NCI-H526 treated with DMSO at 0.1 percent for 48 hours (cell line): Measurements from ENCODE around the gene NCOA1.
"Not testable (repeated sequence)": the region's sequence is repeated elsewhere in the genome, so short reads cannot be mapped to it uniquely, and the experiment has no call there.

ENCODE experiments used
- DNase-seq: peaks from one replicate; lab custom pipeline; 2025; lab: John Stamatoyannopoulos, UW

Gene NCOA1

GRCh38 chr2:24579053-24579803, 88.2 kb downstream of the NCOA1 start:
- no peak for DNase-seq

DNA sequence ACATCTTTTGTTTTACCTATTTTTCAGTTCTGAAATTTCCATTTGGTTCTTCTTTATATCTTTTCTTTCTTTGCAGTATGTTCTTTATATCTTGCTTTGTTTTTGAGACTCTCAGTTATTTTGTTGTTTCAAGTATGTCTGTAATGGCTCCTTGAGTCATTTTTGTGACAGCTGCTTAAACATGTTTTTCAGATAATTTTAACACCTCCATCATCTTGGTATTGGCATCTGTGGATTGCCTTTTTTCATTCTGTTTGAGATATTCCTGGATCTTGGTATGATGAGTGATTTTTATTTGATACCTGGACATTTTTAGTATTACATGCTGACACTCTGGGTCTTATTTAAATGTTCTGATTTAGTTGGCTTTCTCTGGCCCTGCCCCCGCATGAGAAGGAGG, 89.5 kb downstream of the NCOA1 start:
- no peak for DNase-seq

DNA sequence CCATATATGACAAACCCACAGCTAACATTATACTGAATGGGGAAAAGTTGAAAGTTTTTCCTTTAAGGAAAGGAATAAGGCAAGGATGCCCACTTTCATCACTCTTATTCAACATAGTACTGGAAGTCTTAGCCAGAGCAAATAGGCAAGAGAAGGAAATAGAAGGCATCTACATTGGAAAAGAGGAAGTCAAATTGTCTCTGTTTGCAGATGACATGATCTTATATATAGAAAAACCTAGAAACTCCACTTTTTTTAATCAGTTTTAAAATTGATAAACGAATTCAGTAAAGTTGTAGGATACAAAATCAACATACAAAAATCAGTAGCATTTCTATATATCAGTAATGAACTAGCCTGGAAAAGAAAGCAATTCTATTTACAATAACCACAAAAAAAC, 90.9 kb downstream of the NCOA1 start:
- not testable (repeated sequence) for DNase-seq

DNA sequence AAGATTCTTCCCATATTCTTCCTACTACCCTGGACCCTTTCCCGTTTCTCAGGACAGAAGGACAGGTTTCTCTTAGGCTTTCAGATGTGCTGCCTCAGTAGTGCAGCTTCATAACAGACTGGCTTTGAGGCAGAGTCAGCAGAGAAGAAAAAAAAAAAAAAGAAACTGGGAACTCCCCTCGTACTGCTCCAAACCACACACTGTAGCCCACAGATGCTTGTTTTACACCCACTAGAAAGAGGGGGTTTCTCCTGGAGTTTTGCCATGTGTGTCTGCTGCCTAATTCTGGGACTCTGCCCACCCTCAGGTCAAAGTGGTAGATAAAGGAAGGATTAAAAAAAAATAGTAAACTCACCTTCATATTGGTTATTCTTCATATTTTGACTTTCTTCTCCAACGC, 95.9 kb downstream of the NCOA1 start:
- no peak for DNase-seq

GRCh38 chr2:24588294-24588693, 97.2 kb downstream of the NCOA1 start:
- DNase-seq = no peak

DNA sequence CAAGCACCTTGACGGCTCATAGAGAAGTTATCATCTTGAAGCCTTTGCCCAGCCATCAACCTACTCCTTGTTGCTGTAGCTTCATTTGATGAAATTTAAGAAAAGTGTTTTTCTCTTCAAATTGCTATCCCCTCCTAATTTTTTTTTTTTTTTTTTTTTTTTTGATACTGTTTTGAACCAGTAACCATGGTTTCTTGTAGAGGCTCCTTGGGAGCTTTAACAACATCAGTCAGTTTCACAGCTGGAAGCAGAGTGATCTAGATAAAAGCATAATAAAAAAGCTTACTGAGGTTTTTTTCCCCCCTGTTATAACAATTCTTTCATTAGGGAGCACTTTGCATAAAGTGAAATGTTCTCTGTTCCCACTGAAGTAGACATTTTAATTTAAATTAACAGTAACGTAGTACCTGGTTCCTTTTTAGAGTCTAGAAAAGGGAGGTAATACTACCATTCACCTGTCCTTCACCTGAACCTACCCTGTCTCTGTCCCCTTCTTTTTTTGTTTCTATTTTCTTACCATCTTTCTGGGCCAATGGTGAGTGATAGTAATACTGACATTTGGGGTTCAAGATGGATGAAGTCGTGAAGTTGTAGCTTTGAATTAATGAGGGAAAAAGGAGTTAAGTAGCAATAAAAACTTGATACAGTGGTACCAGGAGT, 101.5 kb downstream of the NCOA1 start:
- DNase-seq = no peak

- no peak for DNase-seq
Observed at GRCh38 chr2:24594283-24594682, 103.2 kb downstream of the NCOA1 start.

GRCh38 chr2:24597181-24597870, 106.3 kb downstream of the NCOA1 start:
- DNase-seq = peak; percentile 22

GRCh38 chr2:24600140-24600539, 109.1 kb downstream of the NCOA1 start:
- not testable (repeated sequence) for DNase-seq

GRCh38 chr2:24611631-24612030, 120.6 kb downstream of the NCOA1 start:
- no peak for DNase-seq

GRCh38 chr2:24613154-24613814, 122.2 kb downstream of the NCOA1 start:
- no peak for DNase-seq

- no peak for DNase-seq
Observed at GRCh38 chr2:24616616-24617015, 125.6 kb downstream of the NCOA1 start.

GRCh38 chr2:24617424-24617823, 126.4 kb downstream of the NCOA1 start:
- DNase-seq = no peak

GRCh38 chr2:24618144-24618543, 127.1 kb downstream of the NCOA1 start:
- no peak for DNase-seq

GRCh38 chr2:24618680-24619079, 127.6 kb downstream of the NCOA1 start:
- no peak for DNase-seq

DNA sequence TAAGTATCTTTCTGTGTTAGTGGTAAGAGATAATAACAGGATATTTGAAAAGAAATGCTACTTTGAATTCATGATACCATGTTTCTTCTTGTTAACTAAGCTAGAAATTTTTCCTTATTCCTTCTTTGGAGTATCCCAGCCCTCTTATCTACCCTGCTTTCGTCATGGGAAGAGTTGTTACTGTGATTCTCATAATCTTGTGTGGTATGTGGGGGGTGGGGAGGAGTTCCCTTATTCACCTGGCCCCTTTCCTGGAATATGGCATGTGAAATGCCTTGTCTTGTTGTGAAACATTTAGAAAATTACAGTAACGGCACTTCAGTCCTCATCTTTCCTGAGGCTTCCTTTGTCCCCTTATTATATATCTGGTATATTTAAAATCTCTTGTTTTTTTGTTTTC, 129.9 kb downstream of the NCOA1 start:
- no peak for DNase-seq

DNA sequence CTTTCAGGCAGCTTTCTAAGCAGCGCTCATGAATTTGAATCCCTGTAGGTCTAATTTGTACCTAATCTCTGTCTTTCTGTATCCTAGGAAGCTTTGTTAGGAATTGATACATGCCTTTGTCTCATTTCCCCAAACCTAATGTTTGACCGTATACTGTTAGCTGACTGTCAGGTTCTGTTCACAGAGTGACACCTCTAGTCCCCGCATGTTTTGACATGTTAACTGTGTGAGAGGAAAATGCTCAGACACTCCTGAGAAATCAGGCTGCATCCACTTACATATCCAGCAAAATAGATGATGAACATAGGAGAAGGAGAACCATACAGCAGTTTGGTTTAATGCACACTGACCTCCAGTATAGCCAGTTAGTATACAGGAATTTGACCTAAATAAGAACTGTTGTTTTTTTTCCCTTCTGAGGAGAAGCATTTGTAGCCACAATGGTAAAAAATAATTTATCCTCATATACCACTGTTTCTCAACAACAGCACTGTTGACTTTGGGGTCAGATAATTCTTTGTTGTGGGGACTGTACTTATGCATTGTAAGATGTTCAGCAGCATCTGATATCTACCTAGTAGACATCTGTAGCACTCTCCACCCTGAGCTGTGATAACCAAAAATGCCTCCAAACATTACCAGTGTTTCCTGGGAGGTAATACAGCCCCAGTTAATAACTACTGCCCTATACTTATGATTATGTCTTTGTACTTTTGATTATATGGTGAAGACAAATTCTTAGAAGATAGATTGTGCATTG, 130.9 kb downstream of the NCOA1 start:
- no peak for DNase-seq

DNA sequence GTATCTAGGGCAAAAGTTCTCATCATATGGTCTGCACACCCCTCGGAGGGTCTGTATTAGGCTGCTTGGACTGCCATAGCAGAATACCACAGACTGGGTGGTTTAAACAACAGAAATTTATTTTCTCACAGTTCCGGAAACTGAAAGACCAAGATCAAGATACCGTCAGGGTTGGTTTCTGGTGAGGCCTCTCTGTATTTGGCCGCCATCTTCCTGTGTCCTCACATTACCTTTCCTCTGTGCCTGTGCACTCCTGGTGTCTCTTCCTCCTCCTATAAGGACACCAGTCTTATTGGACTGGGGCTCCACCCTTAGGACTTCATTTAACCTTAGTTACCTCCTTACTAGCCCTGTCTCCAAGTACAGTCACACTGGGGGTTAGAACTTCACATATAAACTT, 132.5 kb downstream of the NCOA1 start:
- DNase-seq = no peak

- no peak for DNase-seq
Observed at GRCh38 chr2:24625728-24626127, 134.7 kb downstream of the NCOA1 start.

DNA sequence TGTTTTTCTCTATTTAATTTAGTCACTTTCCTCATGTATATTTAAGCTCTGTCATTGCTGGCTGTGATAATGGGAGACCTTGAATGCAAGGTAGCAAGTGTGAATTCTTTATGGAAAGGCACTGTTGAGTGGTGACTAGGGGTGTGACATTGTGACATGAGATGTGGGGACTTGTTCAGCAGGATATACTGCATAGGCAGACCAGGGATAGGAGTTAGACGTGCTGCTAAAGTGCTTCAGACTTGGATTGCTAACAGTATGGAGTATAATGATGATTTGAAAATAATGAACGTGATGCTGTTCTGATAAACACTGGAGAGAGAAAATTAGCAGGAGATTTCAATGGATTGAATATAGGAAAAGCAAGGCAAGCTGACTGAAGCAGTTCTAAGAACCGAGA, 135.1 kb downstream of the NCOA1 start:
- DNase-seq = no peak

DNA sequence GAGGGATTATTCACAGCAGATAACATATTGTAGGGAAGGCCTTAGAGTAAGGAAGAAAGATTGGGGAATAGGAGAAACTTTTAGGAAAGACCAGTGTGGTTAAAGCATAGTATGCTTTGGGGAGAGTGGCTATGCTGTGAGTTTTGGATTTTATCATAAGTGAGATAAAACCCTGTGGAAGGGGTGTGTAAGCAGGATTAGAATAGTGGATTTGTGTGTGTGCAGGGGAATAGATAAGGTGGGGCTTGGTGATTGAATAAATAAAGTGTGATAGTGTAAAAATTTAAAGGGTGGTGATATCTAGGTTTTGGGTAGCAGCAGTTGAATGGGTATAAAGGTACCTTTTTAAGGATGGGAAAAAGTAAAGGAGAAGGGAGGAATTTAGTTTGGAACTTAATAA, 137.7 kb downstream of the NCOA1 start:
- DNase-seq = no peak

GRCh38 chr2:24632172-24632571, 141.1 kb downstream of the NCOA1 start:
- DNase-seq = no peak
